Liver (tissue), 9 donors: ENCODE results near the gene NAT10. TPM values are rescaled to one million over a fixed set of nuclear protein-coding genes. Genes with fewer than 3 reads are reported as not detected.

ENCODE experiments used
- DNase-seq: peaks from one replicate; pipeline ENCODE4 v3.0.0-alpha.2; 2017; ENCODE audit warnings: low spot score
- H3K27ac ChIP-seq, 2 donors: one replicate each; pipeline ENCODE4 v1.7.0; 2013; ENCODE audit warnings: inconsistent platforms in 2 of 2, low read length in 2 of 2, control low read depth in 1 of 2, low read depth in 1 of 2, mild to moderate bottlenecking in 1 of 2
- H3K27me3 ChIP-seq, 4 donors: one replicate each; pipeline versions ENCODE4 v1.6.1 to v1.7.0; 2013; ENCODE audit warnings: low read length in 3 of 4, inconsistent platforms in 1 of 4, mild to moderate bottlenecking in 1 of 4, moderate library complexity in 1 of 4; ENCODE audit not compliant: control insufficient read depth in 4 of 4, insufficient read depth in 4 of 4
- H3K36me3 ChIP-seq, 4 donors: one replicate each; pipeline versions ENCODE4 v1.6.1 to v1.7.0; 2013; ENCODE audit warnings: low read length in 3 of 4, mild to moderate bottlenecking in 3 of 4, low read depth in 1 of 4, moderate library complexity in 1 of 4; ENCODE audit not compliant: control insufficient read depth in 4 of 4, insufficient read depth in 3 of 4
- H3K4me1 ChIP-seq, 4 donors: one replicate each; pipeline versions ENCODE4 v1.6.1 to v1.7.0; 2013; ENCODE audit warnings: low read length in 3 of 4, mild to moderate bottlenecking in 3 of 4, moderate library complexity in 1 of 4; ENCODE audit not compliant: control insufficient read depth in 4 of 4, insufficient read depth in 4 of 4
- H3K4me3 ChIP-seq, 3 donors: one replicate each; pipeline versions ENCODE4 v1.6.1 to v1.7.0; 2013; ENCODE audit warnings: low read length in 3 of 3, control low read depth in 1 of 3, low read depth in 1 of 3, mild to moderate bottlenecking in 1 of 3
- H3K9ac ChIP-seq, 2 donors: one replicate each; pipeline ENCODE4 v1.7.0; 2013; ENCODE audit warnings: low read length in 2 of 2, mild to moderate bottlenecking in 2 of 2, moderate library complexity in 2 of 2, control low read depth in 1 of 2, low read depth in 1 of 2
- H3K9me3 ChIP-seq, 4 donors: one replicate each; pipeline versions ENCODE4 v1.6.1 to v1.7.0; 2013; ENCODE audit warnings: low read length in 3 of 4; ENCODE audit not compliant: control insufficient read depth in 4 of 4
- ATF3 ChIP-seq: IDR thresholded peaks from 2 replicates; pipeline ENCODE4 v1.6.1; 2016; ENCODE audit warnings: antibody characterized with exemption
- FOXA2 ChIP-seq: IDR thresholded peaks from 2 replicates; pipeline ENCODE4 v1.6.1; 2016; ENCODE audit warnings: antibody characterized with exemption
- GABPA ChIP-seq, 2 donors: IDR thresholded peaks in 1 of 2; conservative IDR thresholded peaks in 1 of 2; 2 replicates each; pipeline ENCODE4 v1.6.1; 2016; ENCODE audit warnings: antibody characterized with exemption in 2 of 2, mild to moderate bottlenecking in 1 of 2, moderate library complexity in 1 of 2
- HNF4A ChIP-seq, 2 donors: conservative IDR thresholded peaks; 2 replicates each; pipeline ENCODE4 v1.6.1; 2016; ENCODE audit warnings: antibody characterized with exemption in 2 of 2, mild to moderate bottlenecking in 2 of 2
- HNF4G ChIP-seq: IDR thresholded peaks from 2 replicates; pipeline ENCODE4 v1.6.1; 2016; ENCODE audit warnings: antibody characterized with exemption
- MAX ChIP-seq: IDR thresholded peaks from 2 replicates; pipeline ENCODE4 v1.6.1; 2016; ENCODE audit warnings: antibody characterized with exemption
- NR2F2 ChIP-seq: IDR thresholded peaks from 2 replicates; pipeline ENCODE4 v1.6.1; 2016; ENCODE audit warnings: antibody characterized with exemption
- RXRA ChIP-seq, 2 donors: IDR thresholded peaks; 2 replicates each; pipeline ENCODE4 v1.6.1; 2017 to 2018; ENCODE audit warnings: antibody characterized with exemption in 2 of 2, mild to moderate bottlenecking in 1 of 2
- SP1 ChIP-seq: IDR thresholded peaks from 2 replicates; pipeline ENCODE4 v1.6.1; 2018; ENCODE audit warnings: antibody characterized with exemption, mild to moderate bottlenecking
- TAF1 ChIP-seq: conservative IDR thresholded peaks from 2 replicates; pipeline ENCODE4 v1.6.1; 2016; ENCODE audit warnings: antibody characterized with exemption, mild to moderate bottlenecking
- YY1 ChIP-seq: IDR thresholded peaks from 2 replicates; pipeline ENCODE4 v1.6.1; 2016; ENCODE audit warnings: antibody characterized with exemption, mild to moderate bottlenecking
- ZBTB33 ChIP-seq: IDR thresholded peaks from 2 replicates; pipeline ENCODE4 v1.6.1; 2016; ENCODE audit warnings: antibody characterized with exemption
- WGBS: extraction: QIAGEN DNeasy Blood & Tissue Kit; methylation state at CpG from one replicate; pipeline ENCODE4 v1.1.7; 2013; 5-methylcytosine and 5-hydroxymethylcytosine counted together
- polyA plus RNA-seq, 2 donors: library from polyadenylated mRNA; stranded (reverse) in 1 of 2; unstranded in 1 of 2; fragments of 200-250 nt in 1 of 2; fragments of >200 nt in 1 of 2; fragmentation: Nextera tagmentation in 1 of 2; extraction: Ambion mirVana in 1 of 2; gene quantifications; one replicate each; pipeline versions ENCODE4 v1.2.1 to v1.2.3, GENCODE V29; 2013 to 2015
- total RNA-seq, 2 donors: library from RNA; depleted of rRNA; stranded (reverse); fragments of >200 nt; gene quantifications; one replicate each; pipeline ENCODE4 v1.2.3, GENCODE V29; 2014
- TF ChIP-seq, protein P1 (sequence below): IDR thresholded peaks from 2 replicates; pipeline ENCODE4 v1.6.1; 2016; ENCODE audit warnings: antibody characterized with exemption, mild to moderate bottlenecking
- TF ChIP-seq, protein P2 (sequence below): fragments of 150-350 bp; IDR thresholded peaks from 2 replicates; pipeline ENCODE4 v1.5.1; 2017; ENCODE audit warnings: improper control_type of control experiment, low read depth, low read length; ENCODE audit not compliant: missing input control
- donor health status: healthy.
- donor health status: healthy.
- donor health status: healthy.
- donor health status: healthy.
- donor health status: healthy.

Gene NAT10
- total and polyA plus RNA-seq, 4 donors, result 9.1 to 14.0 (median 13.5) TPM

DNA sequence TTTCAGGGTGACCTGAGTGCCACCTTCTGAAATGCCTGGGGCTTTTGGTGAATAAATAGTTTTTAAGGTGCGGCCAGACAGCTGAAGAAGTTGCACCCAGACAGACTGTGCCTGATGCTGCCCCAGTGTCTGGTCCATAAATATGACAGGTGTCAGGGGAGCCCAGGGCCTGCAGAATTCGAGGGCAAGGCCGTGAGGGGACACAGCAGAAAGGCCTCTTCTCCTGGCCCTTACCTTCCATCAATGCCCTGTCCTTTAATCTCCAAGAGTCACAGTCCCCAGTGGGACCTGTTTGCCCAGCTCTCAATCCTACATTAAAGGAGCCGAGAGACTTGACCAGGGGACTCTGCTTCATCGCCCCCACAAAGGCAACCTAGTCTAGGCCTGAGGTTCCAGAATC lies 45.7 kb downstream of the NAT10 start (continued):
- no peak for TF ChIP-seq TAF1
- no peak for TF ChIP-seq GABPA (IDR thresholded peaks at IDR 0.05 in 1 of 2, conservative IDR thresholded peaks at IDR 0.05 in 1 of 2)
- TF ChIP-seq YY1, result no peak
- no peak for TF ChIP-seq RXRA (IDR thresholded peaks at IDR 0.05)
- TF ChIP-seq, protein P1, sequence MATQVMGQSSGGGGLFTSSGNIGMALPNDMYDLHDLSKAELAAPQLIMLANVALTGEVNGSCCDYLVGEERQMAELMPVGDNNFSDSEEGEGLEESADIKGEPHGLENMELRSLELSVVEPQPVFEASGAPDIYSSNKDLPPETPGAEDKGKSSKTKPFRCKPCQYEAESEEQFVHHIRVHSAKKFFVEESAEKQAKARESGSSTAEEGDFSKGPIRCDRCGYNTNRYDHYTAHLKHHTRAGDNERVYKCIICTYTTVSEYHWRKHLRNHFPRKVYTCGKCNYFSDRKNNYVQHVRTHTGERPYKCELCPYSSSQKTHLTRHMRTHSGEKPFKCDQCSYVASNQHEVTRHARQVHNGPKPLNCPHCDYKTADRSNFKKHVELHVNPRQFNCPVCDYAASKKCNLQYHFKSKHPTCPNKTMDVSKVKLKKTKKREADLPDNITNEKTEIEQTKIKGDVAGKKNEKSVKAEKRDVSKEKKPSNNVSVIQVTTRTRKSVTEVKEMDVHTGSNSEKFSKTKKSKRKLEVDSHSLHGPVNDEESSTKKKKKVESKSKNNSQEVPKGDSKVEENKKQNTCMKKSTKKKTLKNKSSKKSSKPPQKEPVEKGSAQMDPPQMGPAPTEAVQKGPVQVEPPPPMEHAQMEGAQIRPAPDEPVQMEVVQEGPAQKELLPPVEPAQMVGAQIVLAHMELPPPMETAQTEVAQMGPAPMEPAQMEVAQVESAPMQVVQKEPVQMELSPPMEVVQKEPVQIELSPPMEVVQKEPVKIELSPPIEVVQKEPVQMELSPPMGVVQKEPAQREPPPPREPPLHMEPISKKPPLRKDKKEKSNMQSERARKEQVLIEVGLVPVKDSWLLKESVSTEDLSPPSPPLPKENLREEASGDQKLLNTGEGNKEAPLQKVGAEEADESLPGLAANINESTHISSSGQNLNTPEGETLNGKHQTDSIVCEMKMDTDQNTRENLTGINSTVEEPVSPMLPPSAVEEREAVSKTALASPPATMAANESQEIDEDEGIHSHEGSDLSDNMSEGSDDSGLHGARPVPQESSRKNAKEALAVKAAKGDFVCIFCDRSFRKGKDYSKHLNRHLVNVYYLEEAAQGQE, result no peak
- TF ChIP-seq FOXA2, result no peak

DNA sequence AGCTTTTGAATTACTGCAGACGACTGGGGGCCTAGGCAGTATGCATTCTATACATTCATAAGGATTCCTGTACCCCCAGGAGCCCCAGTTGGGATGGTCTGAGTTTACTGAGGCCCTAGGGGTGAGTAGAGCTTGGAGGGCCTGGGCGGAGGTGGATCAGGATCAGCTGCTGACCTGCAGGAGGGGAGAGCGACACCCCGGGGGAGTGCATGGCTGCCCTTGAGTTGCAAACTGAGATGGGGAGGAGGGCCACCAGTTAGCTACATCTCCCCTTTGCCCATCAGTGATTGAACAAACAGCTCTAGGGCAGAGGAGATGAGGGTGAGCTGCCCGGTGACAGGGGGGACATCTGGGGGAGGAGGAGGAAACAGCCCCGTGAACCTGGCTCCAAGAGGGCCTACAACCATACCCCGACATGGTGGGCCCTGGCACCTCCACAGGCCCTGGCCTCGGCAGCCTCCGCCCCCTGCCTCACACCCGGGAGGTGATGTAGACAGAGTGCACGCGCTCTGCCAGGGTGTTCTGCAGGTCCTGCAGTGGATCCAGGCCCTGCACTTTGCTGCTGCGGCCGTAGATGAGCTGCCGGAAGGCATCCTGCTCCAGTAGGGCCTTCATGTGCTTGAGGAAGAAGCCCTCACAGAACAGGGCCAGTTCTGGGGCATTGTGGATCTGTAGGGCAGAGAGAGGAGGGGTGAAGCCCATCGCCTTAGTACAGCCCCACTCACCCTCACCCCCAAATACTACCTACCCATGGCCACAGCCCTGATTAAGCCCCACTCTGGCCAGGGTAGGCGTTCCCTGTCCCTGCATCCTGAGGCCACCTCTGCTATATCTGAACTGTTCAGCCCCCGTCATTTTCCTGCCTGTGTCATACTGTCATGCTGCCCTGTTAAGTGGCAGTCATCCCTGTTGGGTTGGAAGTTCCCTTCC lies 46.8 kb downstream of the NAT10 start:
- H3K9ac ChIP-seq, result no peak overlapping the region
- no peak for DNase-seq
- H3K27ac ChIP-seq, result no peak overlapping the region
- peaks cover 0 to 69% (median 26%) of the 10 kb centered on the region in 4 donors for H3K36me3 ChIP-seq
- H3K4me3 ChIP-seq, result no peak overlapping the region
- TF ChIP-seq, protein P2, sequence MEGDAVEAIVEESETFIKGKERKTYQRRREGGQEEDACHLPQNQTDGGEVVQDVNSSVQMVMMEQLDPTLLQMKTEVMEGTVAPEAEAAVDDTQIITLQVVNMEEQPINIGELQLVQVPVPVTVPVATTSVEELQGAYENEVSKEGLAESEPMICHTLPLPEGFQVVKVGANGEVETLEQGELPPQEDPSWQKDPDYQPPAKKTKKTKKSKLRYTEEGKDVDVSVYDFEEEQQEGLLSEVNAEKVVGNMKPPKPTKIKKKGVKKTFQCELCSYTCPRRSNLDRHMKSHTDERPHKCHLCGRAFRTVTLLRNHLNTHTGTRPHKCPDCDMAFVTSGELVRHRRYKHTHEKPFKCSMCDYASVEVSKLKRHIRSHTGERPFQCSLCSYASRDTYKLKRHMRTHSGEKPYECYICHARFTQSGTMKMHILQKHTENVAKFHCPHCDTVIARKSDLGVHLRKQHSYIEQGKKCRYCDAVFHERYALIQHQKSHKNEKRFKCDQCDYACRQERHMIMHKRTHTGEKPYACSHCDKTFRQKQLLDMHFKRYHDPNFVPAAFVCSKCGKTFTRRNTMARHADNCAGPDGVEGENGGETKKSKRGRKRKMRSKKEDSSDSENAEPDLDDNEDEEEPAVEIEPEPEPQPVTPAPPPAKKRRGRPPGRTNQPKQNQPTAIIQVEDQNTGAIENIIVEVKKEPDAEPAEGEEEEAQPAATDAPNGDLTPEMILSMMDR, result no peak
- no peaks in the 10 kb centered on the region for H3K9me3 ChIP-seq
- H3K27me3 ChIP-seq, result no peaks in the 10 kb centered on the region
- peaks cover 0 to 3% (median under 1%) of the 10 kb centered on the region in 4 donors for H3K4me1 ChIP-seq
- WGBS, result 88% methylated on average over 18 of the region's 18 CpGs

DNA sequence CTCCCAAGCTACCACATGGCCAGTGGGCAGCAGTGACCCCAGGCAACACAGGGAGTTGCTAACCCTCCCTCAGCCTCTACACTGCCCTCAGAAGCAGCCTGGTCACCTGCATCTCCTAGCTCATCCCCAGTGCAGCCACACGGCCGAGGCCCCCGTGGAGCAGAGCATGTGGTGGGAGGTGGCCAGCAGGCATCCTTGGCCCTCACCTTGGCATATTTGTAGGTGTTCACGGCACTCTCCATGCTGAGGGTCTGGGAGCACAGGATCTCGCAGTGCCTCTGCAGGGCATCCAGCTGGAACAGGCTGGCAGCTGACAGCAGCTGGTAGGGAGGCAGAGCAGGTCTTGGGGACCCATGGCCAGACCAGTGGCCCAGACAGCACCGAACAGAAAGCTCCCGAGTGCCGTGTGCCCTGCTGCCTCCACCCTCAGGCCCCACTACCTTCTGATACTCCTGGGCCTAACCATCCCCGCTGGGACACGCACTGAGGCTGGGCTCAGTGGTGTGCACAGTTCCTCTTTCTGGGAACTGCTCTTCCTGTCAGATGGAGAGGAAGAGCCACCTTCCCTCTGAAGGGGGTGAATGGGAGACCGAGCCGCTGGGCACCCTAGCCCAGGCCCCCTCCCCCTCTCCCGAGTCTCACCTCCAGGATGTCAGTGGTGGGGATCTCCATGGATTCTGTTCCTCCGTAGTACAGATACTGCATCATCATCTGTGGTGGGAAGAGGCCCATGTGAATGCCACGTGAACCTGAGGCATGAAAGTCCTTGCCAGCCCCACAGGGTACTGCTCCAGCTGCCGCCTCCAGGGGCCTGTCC lies 48.8 kb downstream of the NAT10 start:
- WGBS, result 85% methylated on average over 16 of the region's 16 CpGs
- no peak overlapping the region for H3K9ac ChIP-seq
- no peak overlapping the region for H3K4me3 ChIP-seq
- no peaks in the 10 kb centered on the region for H3K9me3 ChIP-seq
- no peak for DNase-seq
- peaks cover 0 to 10% (median 5%) of the 10 kb centered on the region in 4 donors for H3K4me1 ChIP-seq
- H3K27ac ChIP-seq, result no peak overlapping the region
- no peaks in the 10 kb centered on the region for H3K27me3 ChIP-seq
- peaks cover 0 to 60% (median 22%) of the 10 kb centered on the region in 4 donors for H3K36me3 ChIP-seq
- TF ChIP-seq, protein P2, result no peak
- TF ChIP-seq TAF1 (no peak), ZBTB33 (no peak), HNF4G (no peak), ATF3 (no peak), SP1 (no peak), MAX (no peak), NR2F2 (no peak), HNF4A (conservative IDR thresholded peaks at IDR 0.05) (no peak), YY1 (no peak)
